ENCODE results near the gene CTNND2.

Gene CTNND2

DNA sequence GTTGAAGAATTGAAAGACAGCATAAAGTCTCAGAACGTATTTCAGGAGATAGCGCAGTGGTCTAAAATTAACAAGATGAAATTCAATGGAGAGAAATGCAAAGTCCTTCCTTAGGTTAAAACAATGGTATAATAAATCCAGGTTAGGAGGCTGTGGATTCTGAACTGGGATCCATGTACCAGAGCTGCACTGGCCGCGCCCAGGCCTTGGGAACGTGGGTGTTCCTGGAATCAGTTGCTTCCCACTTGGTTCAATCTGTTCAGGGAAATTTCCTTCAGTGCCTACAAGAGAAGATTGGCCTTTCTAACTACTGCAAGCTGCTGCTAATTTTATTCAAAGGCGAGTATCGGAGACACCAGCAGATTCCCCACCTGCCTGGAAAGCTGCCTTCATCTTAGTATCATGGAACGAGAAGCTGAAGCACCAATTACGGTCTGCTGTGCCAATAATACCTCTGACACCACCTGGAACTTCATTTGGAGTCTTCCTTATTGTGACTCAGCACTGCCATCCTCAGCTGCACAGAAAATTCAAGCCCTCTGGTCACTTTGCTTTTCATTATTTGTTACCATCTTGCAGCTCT lies 14.3 kb upstream of the CTNND2 start:
- H3K36me3 ChIP-seq (ENCODE audit: control insufficient read depth in 4 of 4, insufficient read depth in 4 of 4, low read length in 3 of 4): no peaks in the 10 kb centered on the region
- no peaks in the 10 kb centered on the region for H3K9me3 ChIP-seq (ENCODE audit: control extremely low read depth in 1 of 5, control insufficient read depth in 4 of 5, insufficient read depth in 2 of 5, low read depth in 1 of 5, low read length in 4 of 5)
- H3K27me3 ChIP-seq (replicated peaks in 2 of 5; ENCODE audit: control insufficient read depth in 4 of 5, insufficient read depth in 5 of 5, low read length in 4 of 5): peaks cover 0 to 3% (median 0%) of the 10 kb centered on the region in 5 experiments
- POLR2A ChIA-PET: no interaction called here
- H3K4me3 ChIP-seq (ENCODE audit: control insufficient read depth in 1 of 7, extremely low read depth in 1 of 7, insufficient read depth in 4 of 7, low read depth in 2 of 7, low read length in 6 of 7): no peak overlapping the region
- DNase-seq: no peak
- CTCF ChIA-PET: no interaction called here
- WGBS (ENCODE audit: insufficient coverage): 92% methylated on average over 8 of the region's 9 CpGs
- H3K4me1 ChIP-seq (ENCODE audit: control extremely low read depth in 1 of 4, control insufficient read depth in 4 of 4, insufficient read depth in 4 of 4, low read length in 3 of 4): no peaks in the 10 kb centered on the region
- no peak overlapping the region for H3K27ac ChIP-seq (ENCODE audit: insufficient read depth in 1 of 2, low read depth in 1 of 2, low read length in 2 of 2, poor library complexity in 1 of 2, severe bottlenecking in 2 of 2)

DNA sequence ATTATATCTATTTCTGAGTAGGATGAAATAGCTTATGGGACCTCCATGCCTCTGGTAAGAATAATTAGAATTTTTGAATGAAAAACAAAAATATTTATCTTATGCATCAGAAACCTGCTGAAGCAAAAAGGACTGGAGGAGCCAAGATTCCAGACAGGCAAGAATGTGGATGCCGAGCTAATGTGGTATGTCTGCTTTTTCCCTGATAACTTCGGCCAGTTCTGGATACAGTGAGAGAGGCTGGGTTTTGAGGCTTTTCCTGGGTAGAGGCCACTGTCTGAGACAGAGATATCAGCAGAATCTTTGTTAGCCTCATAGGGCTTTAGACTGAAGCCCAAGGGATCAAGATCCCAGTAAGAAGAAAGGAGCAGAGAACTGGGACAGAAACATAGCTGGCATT lies 5.2 kb upstream of the CTNND2 start:
- WGBS (ENCODE audit: insufficient coverage): 89% methylated on average over 2 of the region's 2 CpGs
- CTCF ChIA-PET: no interaction called here
- DNase-seq: no peak
- no peaks in the 10 kb centered on the region for H3K36me3 ChIP-seq (ENCODE audit: control insufficient read depth in 4 of 4, insufficient read depth in 4 of 4, low read length in 3 of 4)
- H3K9me3 ChIP-seq (ENCODE audit: control extremely low read depth in 1 of 5, control insufficient read depth in 4 of 5, insufficient read depth in 2 of 5, low read depth in 1 of 5, low read length in 4 of 5): no peaks in the 10 kb centered on the region
- POLR2A ChIA-PET: no interaction called here
- H3K27me3 ChIP-seq (replicated peaks in 2 of 5; ENCODE audit: control insufficient read depth in 4 of 5, insufficient read depth in 5 of 5, low read length in 4 of 5): peaks cover 6 to 41% (median 24%) of the 10 kb centered on the region in 5 experiments
- H3K27ac ChIP-seq (ENCODE audit: insufficient read depth in 1 of 2, low read depth in 1 of 2, low read length in 2 of 2, poor library complexity in 1 of 2, severe bottlenecking in 2 of 2): no peak overlapping the region
- peaks cover 0 to 3% (median 1%) of the 10 kb centered on the region in 4 experiments for H3K4me1 ChIP-seq (ENCODE audit: control extremely low read depth in 1 of 4, control insufficient read depth in 4 of 4, insufficient read depth in 4 of 4, low read length in 3 of 4)
- H3K4me3 ChIP-seq (ENCODE audit: control insufficient read depth in 1 of 7, extremely low read depth in 1 of 7, insufficient read depth in 4 of 7, low read depth in 2 of 7, low read length in 6 of 7): no peak overlapping the region

DNA sequence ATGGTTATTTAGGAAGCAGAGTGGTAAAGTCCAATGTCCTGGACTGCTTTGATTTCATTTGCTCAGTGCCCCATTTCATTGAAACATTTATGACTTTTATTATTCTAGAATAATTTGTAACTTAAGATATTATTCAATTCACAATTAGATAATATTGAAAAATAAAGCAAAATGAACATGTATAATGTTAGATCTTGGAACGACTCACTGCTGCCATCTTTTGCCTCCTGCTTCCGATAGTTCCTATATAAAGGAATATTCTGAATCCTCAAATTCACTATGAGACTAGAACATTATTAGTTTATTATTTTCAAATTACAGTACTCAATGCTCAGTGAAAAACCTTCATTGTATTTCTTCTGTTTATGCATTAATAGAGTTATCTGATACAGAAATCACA lies 2.3 kb upstream of the CTNND2 start:
- no peak for DNase-seq
- no peaks in the 10 kb centered on the region for H3K36me3 ChIP-seq (ENCODE audit: control insufficient read depth in 4 of 4, insufficient read depth in 4 of 4, low read length in 3 of 4)
- ChIA-PET CTCF (no interaction called here), POLR2A (no interaction called here)
- no peak overlapping the region for H3K4me3 ChIP-seq (ENCODE audit: control insufficient read depth in 1 of 7, extremely low read depth in 1 of 7, insufficient read depth in 4 of 7, low read depth in 2 of 7, low read length in 6 of 7)
- peaks cover 14 to 64% (median 42%) of the 10 kb centered on the region in 5 experiments for H3K27me3 ChIP-seq (replicated peaks in 2 of 5; ENCODE audit: control insufficient read depth in 4 of 5, insufficient read depth in 5 of 5, low read length in 4 of 5)
- peaks cover 0 to 15% (median 9%) of the 10 kb centered on the region in 4 experiments for H3K4me1 ChIP-seq (ENCODE audit: control extremely low read depth in 1 of 4, control insufficient read depth in 4 of 4, insufficient read depth in 4 of 4, low read length in 3 of 4)
- no CpG with 5 or more reads among the region's 2 CpGs for WGBS (ENCODE audit: insufficient coverage)
- peaks cover 0 to 1% (median 0%) of the 10 kb centered on the region in 5 experiments for H3K9me3 ChIP-seq (ENCODE audit: control extremely low read depth in 1 of 5, control insufficient read depth in 4 of 5, insufficient read depth in 2 of 5, low read depth in 1 of 5, low read length in 4 of 5)
- no peak overlapping the region for H3K27ac ChIP-seq (ENCODE audit: insufficient read depth in 1 of 2, low read depth in 1 of 2, low read length in 2 of 2, poor library complexity in 1 of 2, severe bottlenecking in 2 of 2)

DNA sequence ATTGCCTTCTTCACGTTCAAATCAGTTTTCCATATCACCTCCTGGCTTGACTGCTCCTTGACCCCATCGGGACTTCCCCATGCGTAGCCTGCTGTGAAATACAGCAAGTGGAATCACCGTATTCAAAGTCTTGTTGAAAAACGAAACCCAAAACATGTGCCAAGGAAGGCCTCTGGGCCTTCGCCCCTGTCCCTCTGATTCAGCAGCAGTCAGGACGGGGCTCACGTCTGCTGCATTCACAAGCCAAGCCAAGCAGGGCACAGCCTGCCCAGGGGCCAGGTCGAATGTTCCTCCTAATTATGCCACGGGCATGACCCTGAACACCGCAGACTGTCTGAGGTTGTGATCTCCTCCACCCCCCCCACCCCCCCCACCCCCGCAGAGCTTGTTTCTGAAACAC lies 960 bp upstream of the CTNND2 start:
- CTCF ChIA-PET: no interaction called here
- Histone ChIP-seq H3K27ac (ENCODE audit: insufficient read depth in 1 of 2, low read depth in 1 of 2, low read length in 2 of 2, poor library complexity in 1 of 2, severe bottlenecking in 2 of 2) (no peak overlapping the region), H3K9me3 (ENCODE audit: control extremely low read depth in 1 of 5, control insufficient read depth in 4 of 5, insufficient read depth in 2 of 5, low read depth in 1 of 5, low read length in 4 of 5) (peaks cover 0 to 1% (median 0%) of the 10 kb centered on the region in 5 experiments), H3K36me3 (ENCODE audit: control insufficient read depth in 4 of 4, insufficient read depth in 4 of 4, low read length in 3 of 4) (no peaks in the 10 kb centered on the region), H3K4me3 (ENCODE audit: control insufficient read depth in 1 of 7, extremely low read depth in 1 of 7, insufficient read depth in 4 of 7, low read depth in 2 of 7, low read length in 6 of 7) (peak overlapping the region in 1 of 7 experiments; percentile 13), H3K27me3 (replicated peaks in 2 of 5; ENCODE audit: control insufficient read depth in 4 of 5, insufficient read depth in 5 of 5, low read length in 4 of 5) (peaks cover 19 to 73% (median 48%) of the 10 kb centered on the region in 5 experiments), H3K4me1 (ENCODE audit: control extremely low read depth in 1 of 4, control insufficient read depth in 4 of 4, insufficient read depth in 4 of 4, low read length in 3 of 4) (peaks cover 0 to 15% (median 9%) of the 10 kb centered on the region in 4 experiments)
- peak in 2 of 3 donors; percentile 20 to 23 for DNase-seq
- 28% methylated on average over 6 of the region's 12 CpGs for WGBS (ENCODE audit: insufficient coverage)
- POLR2A ChIA-PET: no interaction called here

DNA sequence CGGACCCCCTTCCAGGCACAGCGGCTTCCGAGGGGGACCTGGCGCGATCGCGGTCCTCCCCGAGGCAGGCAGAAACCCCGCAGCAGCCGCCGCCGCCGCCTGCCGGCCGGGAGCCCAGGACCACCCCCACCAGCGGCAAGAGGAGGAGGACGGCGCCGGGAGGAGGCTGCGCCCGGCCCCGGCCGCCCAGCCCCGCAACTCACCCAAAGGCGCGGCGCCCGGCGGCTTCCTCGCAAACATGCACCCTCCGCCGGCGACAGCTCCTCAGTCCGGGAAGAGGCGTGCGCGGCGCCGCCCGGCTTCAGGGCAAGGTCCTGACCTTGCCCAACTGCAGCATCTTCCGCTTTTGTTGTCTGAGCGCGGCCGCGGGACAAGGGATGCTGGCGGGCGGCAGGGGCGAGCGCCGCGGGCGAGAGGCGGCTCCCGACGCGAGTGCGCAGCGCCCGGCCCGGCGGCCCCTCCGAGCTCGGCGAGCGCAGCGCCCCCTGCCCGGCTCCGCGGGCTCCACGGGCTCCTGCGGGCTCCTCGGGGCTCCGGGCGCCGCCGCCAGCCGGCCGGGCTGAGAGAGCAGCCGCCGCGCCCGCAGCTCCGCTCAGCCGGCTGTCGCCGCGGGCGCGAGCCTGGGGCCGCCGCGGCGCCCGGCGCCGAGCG lies 507 bp downstream of the CTNND2 start:
- 1% methylated on average over 70 of the region's 97 CpGs for WGBS (ENCODE audit: insufficient coverage)
- H3K4me3 ChIP-seq (ENCODE audit: control insufficient read depth in 1 of 7, extremely low read depth in 1 of 7, insufficient read depth in 4 of 7, low read depth in 2 of 7, low read length in 6 of 7): peak overlapping the region in 6 of 7 experiments; percentile 37 to 70 (median 56)
- peaks cover 0 to 1% (median 0%) of the 10 kb centered on the region in 5 experiments for H3K9me3 ChIP-seq (ENCODE audit: control extremely low read depth in 1 of 5, control insufficient read depth in 4 of 5, insufficient read depth in 2 of 5, low read depth in 1 of 5, low read length in 4 of 5)
- H3K4me1 ChIP-seq (ENCODE audit: control extremely low read depth in 1 of 4, control insufficient read depth in 4 of 4, insufficient read depth in 4 of 4, low read length in 3 of 4): peaks cover 0 to 15% (median 9%) of the 10 kb centered on the region in 4 experiments
- peak; percentile 30 to 72 (median 62) for DNase-seq
- H3K27ac ChIP-seq (ENCODE audit: insufficient read depth in 1 of 2, low read depth in 1 of 2, low read length in 2 of 2, poor library complexity in 1 of 2, severe bottlenecking in 2 of 2): no peak overlapping the region
- ChIA-PET CTCF (interaction anchor here (1.1 kb wide), 1 partner anchor 27 kb away, joined by 3 read pairs; no protein-coding TSS in a partner anchor), POLR2A (no interaction called here)
- H3K27me3 ChIP-seq (replicated peaks in 2 of 5; ENCODE audit: control insufficient read depth in 4 of 5, insufficient read depth in 5 of 5, low read length in 4 of 5): peaks cover 19 to 74% (median 48%) of the 10 kb centered on the region in 5 experiments
- no peaks in the 10 kb centered on the region for H3K36me3 ChIP-seq (ENCODE audit: control insufficient read depth in 4 of 4, insufficient read depth in 4 of 4, low read length in 3 of 4)

DNA sequence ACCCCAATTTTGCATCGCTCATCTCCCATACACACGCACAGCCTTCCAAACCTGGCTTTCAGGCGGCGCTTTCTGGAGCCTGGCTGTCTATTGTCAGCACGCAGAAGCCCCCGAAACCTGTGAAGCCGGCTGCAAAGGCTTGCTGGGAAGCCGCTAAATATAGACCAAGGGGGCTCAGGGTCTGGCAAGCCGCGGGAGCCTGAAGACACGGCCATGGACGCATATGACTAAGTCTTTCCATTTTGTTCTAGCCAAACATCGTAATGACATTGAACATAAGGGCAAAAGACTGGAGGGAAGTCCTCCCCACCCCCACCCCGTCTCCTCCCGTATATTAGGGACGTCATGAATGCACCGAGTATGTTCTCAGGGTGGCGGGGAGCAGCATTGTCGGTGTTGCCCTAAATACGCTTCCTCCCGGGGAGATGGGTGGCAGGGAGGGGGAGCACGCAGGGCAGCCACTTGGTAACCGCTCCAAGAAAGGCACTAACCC lies 1.1 kb downstream of the CTNND2 start:
- POLR2A ChIA-PET: no interaction called here
- Histone ChIP-seq H3K9me3 (ENCODE audit: control extremely low read depth in 1 of 5, control insufficient read depth in 4 of 5, insufficient read depth in 2 of 5, low read depth in 1 of 5, low read length in 4 of 5) (peaks cover 0 to 1% (median 0%) of the 10 kb centered on the region in 5 experiments), H3K27me3 (replicated peaks in 2 of 5; ENCODE audit: control insufficient read depth in 4 of 5, insufficient read depth in 5 of 5, low read length in 4 of 5) (peaks cover 19 to 70% (median 46%) of the 10 kb centered on the region in 5 experiments), H3K27ac (ENCODE audit: insufficient read depth in 1 of 2, low read depth in 1 of 2, low read length in 2 of 2, poor library complexity in 1 of 2, severe bottlenecking in 2 of 2) (no peak overlapping the region), H3K36me3 (ENCODE audit: control insufficient read depth in 4 of 4, insufficient read depth in 4 of 4, low read length in 3 of 4) (no peaks in the 10 kb centered on the region), H3K4me1 (ENCODE audit: control extremely low read depth in 1 of 4, control insufficient read depth in 4 of 4, insufficient read depth in 4 of 4, low read length in 3 of 4) (peaks cover 0 to 15% (median 9%) of the 10 kb centered on the region in 4 experiments), H3K4me3 (ENCODE audit: control insufficient read depth in 1 of 7, extremely low read depth in 1 of 7, insufficient read depth in 4 of 7, low read depth in 2 of 7, low read length in 6 of 7) (peak overlapping the region in 5 of 7 experiments; percentile 38 to 70 (median 62))
- 1% methylated on average over 13 of the region's 23 CpGs for WGBS (ENCODE audit: insufficient coverage)
- peak in 2 of 3 donors; percentile 27 to 35 for DNase-seq
- CTCF ChIA-PET: no interaction called here

DNA sequence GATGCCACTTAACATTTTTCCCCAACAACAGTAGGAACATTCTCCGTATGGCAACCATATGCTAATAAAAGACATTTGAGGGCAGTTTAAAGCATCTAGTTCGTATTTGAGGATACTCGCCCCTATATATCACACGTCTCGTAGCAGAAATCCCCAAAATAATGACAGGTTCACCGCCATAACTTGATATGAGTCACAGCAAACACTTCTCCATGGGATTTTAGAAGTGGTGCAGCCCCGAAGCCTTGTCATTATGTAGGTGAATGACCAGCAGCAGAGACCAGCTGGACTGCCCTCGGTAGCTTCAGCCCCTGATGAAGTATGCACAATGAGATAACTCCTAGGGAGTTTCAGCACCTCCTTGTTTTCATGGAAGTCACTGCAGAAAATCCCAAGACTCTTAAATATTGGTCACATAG lies 2.0 kb downstream of the CTNND2 start:
- ChIA-PET POLR2A (no interaction called here), CTCF (no interaction called here)
- 60% methylated on average over 7 of the region's 8 CpGs for WGBS (ENCODE audit: insufficient coverage)
- Histone ChIP-seq H3K4me3 (ENCODE audit: control insufficient read depth in 1 of 7, extremely low read depth in 1 of 7, insufficient read depth in 4 of 7, low read depth in 2 of 7, low read length in 6 of 7) (no peak overlapping the region), H3K4me1 (ENCODE audit: control extremely low read depth in 1 of 4, control insufficient read depth in 4 of 4, insufficient read depth in 4 of 4, low read length in 3 of 4) (peaks cover 0 to 15% (median 9%) of the 10 kb centered on the region in 4 experiments), H3K9me3 (ENCODE audit: control extremely low read depth in 1 of 5, control insufficient read depth in 4 of 5, insufficient read depth in 2 of 5, low read depth in 1 of 5, low read length in 4 of 5) (peaks cover 0 to 3% (median 0%) of the 10 kb centered on the region in 5 experiments), H3K27me3 (replicated peaks in 2 of 5; ENCODE audit: control insufficient read depth in 4 of 5, insufficient read depth in 5 of 5, low read length in 4 of 5) (peaks cover 19 to 62% (median 44%) of the 10 kb centered on the region in 5 experiments), H3K36me3 (ENCODE audit: control insufficient read depth in 4 of 4, insufficient read depth in 4 of 4, low read length in 3 of 4) (no peaks in the 10 kb centered on the region), H3K27ac (ENCODE audit: insufficient read depth in 1 of 2, low read depth in 1 of 2, low read length in 2 of 2, poor library complexity in 1 of 2, severe bottlenecking in 2 of 2) (no peak overlapping the region)
- no peak for DNase-seq

Data from common myeloid progenitor, CD34-positive (primary cell).